HEK293T (cell line): ENCODE measurements around the gene RAB11FIP3.
"Not testable (repeated sequence)": the region's sequence is repeated elsewhere in the genome, so short reads cannot be mapped to it uniquely, and the experiment has no call there.

Source experiments
- CTCF ChIA-PET: fragments of 350-600 bp; formaldehyde crosslinking; extraction: SDS; loops from one replicate; lab custom pipeline; 2021; ENCODE audit warnings: antibody characterized with exemption, inconsistent platforms; lab: Yijun Ruan, JAX
- POLR2A ChIA-PET: fragments of 350-600 bp; formaldehyde crosslinking; extraction: SDS; loops from one replicate; lab custom pipeline; 2020; ENCODE audit warnings: antibody characterized with exemption, inconsistent platforms; lab: Yijun Ruan, JAX
- DNase-seq: peaks from one replicate; pipeline ENCODE4 v3.0.0; 2012; ENCODE audit warnings: mixed read lengths; ENCODE audit errors: extremely low spot score
- ARNT ChIP-seq: fragments of 450-650 bp; IDR thresholded peaks from 2 replicates; pipeline ENCODE4 v1.6.1; 2017; ENCODE audit warnings: mild to moderate bottlenecking
- BHLHE40 ChIP-seq: fragments of 450-650 bp; IDR thresholded peaks from 2 replicates; pipeline ENCODE4 v1.6.1; 2016; ENCODE audit warnings: mild to moderate bottlenecking, moderate library complexity, borderline replicate concordance
- CTBP1 ChIP-seq: fragments of 450-650 bp; IDR thresholded peaks from 2 replicates; pipeline ENCODE4 v1.6.1; 2016; ENCODE audit warnings: borderline replicate concordance
- ELF4 ChIP-seq: fragments of 450-650 bp; IDR thresholded peaks from 2 replicates; pipeline ENCODE4 v1.6.1; 2017; ENCODE audit warnings: antibody characterized with exemption
- FOXA1 ChIP-seq: fragments of 450-650 bp; IDR thresholded peaks from 2 replicates; pipeline ENCODE4 v1.6.1; 2016; ENCODE audit warnings: mild to moderate bottlenecking
- FOXK2 ChIP-seq: fragments of 450-650 bp; IDR thresholded peaks from 2 replicates; pipeline ENCODE4 v1.6.1; 2016; ENCODE audit warnings: mild to moderate bottlenecking
- FOXM1 ChIP-seq: fragments of 450-650 bp; IDR thresholded peaks from 2 replicates; pipeline ENCODE4 v1.6.1; 2017; ENCODE audit warnings: mild to moderate bottlenecking, borderline replicate concordance
- HDGF ChIP-seq: fragments of 450-650 bp; IDR thresholded peaks from 2 replicates; pipeline ENCODE4 v1.6.1; 2017; ENCODE audit warnings: antibody characterized with exemption, borderline replicate concordance
- L3MBTL2 ChIP-seq: fragments of 450-650 bp; conservative IDR thresholded peaks from 2 replicates; pipeline ENCODE4 v1.6.1; 2016; ENCODE audit warnings: mild to moderate bottlenecking
- LEF1 ChIP-seq: fragments of 450-650 bp; IDR thresholded peaks from 2 replicates; pipeline ENCODE4 v1.6.1; 2017; ENCODE audit warnings: mild to moderate bottlenecking, borderline replicate concordance
- NFRKB ChIP-seq: fragments of 450-650 bp; IDR thresholded peaks from 2 replicates; pipeline ENCODE4 v1.6.1; 2016; ENCODE audit warnings: mild to moderate bottlenecking, moderate library complexity
- PKNOX1 ChIP-seq: fragments of 450-650 bp; IDR thresholded peaks from 2 replicates; pipeline ENCODE4 v1.6.1; 2016
- SP1 ChIP-seq: fragments of 450-650 bp; IDR thresholded peaks from 2 replicates; pipeline ENCODE4 v1.6.1; 2017
- SUZ12 ChIP-seq: fragments of 450-650 bp; IDR thresholded peaks from 2 replicates; pipeline ENCODE4 v1.6.1; 2016; ENCODE audit warnings: mild to moderate bottlenecking
- TARDBP ChIP-seq: fragments of 450-650 bp; IDR thresholded peaks from 2 replicates; pipeline ENCODE4 v1.6.1; 2016
- ZNF384 ChIP-seq: fragments of 450-650 bp; IDR thresholded peaks from 2 replicates; pipeline ENCODE4 v1.6.1; 2016

The RAB11FIP3 gene

DNA sequence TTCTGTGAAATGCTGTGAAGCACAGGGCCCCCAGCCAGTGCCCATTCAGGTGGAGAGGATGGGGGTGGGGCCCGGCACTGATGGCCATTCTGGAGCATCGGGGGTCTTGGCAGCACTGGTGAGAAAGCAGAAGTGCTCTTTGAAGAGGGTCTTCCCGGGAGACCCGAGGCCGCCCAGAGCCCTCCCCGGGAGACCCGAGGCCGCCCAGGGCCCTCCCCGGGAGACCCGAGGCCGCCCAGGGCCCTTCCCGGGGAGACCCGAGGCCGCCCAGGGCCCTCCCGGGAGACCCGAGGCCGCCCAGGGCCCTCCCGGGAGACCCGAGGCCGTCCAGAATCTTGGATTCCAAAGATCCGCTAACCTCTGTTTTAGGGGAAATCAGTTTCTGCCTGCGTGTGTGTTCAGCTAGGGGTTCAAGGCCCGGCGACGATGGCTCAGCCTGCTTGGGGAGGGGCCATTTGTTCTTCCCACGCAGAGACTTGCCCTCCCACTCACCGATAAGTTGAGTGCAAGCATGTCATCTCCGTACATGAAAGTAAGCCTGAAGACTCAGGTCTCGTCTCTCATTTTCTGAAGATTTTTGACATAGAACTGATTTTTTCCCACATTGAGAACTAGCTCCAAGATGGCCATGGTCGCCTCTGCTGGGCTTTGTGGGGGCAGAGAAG lies 66.9 kb downstream of the RAB11FIP3 start:
- POLR2A ChIA-PET, result no interaction called here
- DNase-seq, result no peak
- CTCF ChIA-PET, result no interaction called here
- TF ChIP-seq LEF1, result no peak

- POLR2A ChIA-PET, CTCF ChIA-PET, DNase-seq: not testable (repeated sequence)
Observed at GRCh38 chr16:494676-495075, 69.2 kb downstream of the RAB11FIP3 start.

DNA sequence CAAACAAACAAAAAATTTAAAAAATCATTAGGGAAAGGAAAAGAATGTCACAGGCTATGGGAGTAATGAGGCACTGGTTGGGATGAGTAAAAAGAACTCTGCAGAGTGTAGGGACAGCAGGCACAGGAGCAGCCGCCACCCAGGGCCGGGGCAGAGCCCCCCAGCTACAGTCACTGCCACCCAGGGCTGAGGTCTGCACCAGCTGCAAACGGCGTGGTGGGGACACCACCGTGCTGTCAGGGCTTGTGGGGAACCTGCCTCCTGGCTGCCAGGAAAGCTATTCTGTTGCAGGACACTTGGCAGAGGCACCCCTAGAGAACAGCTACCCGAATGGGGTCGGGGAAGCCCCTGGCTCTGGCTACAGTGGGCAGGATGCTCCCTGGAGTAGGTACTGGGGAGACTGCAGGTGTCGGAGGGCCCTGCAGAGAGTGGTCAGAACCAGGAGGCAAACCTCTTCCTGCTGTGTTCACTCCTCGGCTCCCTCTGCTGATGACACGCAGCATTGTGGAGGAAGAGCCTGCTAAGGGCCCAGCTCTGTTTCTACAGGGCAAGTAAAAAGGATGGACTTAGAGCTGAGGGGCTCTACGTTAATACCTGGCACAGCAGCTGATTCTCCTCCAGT lies 69.8 kb downstream of the RAB11FIP3 start:
- ChIA-PET CTCF (interaction anchor here (0.7 to 1.2 kb wide), 2 partner anchors 103 to 128 kb away, joined by 3 to 4 read pairs; no protein-coding TSS in a partner anchor), POLR2A (no interaction called here)
- peak; percentile 65 for DNase-seq
- TF ChIP-seq SP1 (no peak), NFRKB (no peak), ELF4 (no peak), ZNF384 (no peak)

GRCh38 chr16:496097-496886 lies 70.8 kb downstream of the RAB11FIP3 start:
- ChIA-PET CTCF (interaction anchor here (1.2 kb wide), 1 partner anchor 104 kb away, joined by 3 read pairs; no protein-coding TSS in a partner anchor), POLR2A (interaction anchor here (0.9 kb wide), 1 partner anchor 30 kb away, joined by 3 read pairs; no protein-coding TSS in a partner anchor)
- TF ChIP-seq TARDBP (no peak), FOXA1 (no peak), ARNT (no peak), LEF1 (no peak), BHLHE40 (no peak), L3MBTL2 (no peak), SUZ12 (no peak), SP1 (no peak), FOXK2 (no peak), HDGF (no peak), ELF4 (no peak), NFRKB (no peak), CTBP1 (no peak), FOXM1 (no peak), PKNOX1 (no peak), ZNF384 (no peak)
- DNase-seq, result no peak

- no peak for DNase-seq
- ChIA-PET POLR2A (interaction anchor here (0.9 to 1.1 kb wide), 2 partner anchors 26 to 29 kb away, joined by 3 read pairs; no protein-coding TSS in a partner anchor), CTCF (no interaction called here)
- TF ChIP-seq FOXK2 (no peak), HDGF (no peak), FOXA1 (no peak), ZNF384 (no peak)
Observed at GRCh38 chr16:497258-497657, 71.8 kb downstream of the RAB11FIP3 start.

- TF ChIP-seq FOXK2, result no peak
- no peak for TF ChIP-seq FOXM1
- no peak for TF ChIP-seq ZNF384
- DNase-seq, result no peak
- CTCF ChIA-PET, result no interaction called here
- POLR2A ChIA-PET, result interaction anchor here (1.4 kb wide), 1 partner anchor 98 kb away, joined by 5 read pairs; the partner anchor contains the start of gene DECR2
Observed at GRCh38 chr16:499924-500323, 74.5 kb downstream of the RAB11FIP3 start.

GRCh38 chr16:500709-501108 lies 75.3 kb downstream of the RAB11FIP3 start:
- ChIA-PET POLR2A (interaction anchor here (1.4 kb wide), 1 partner anchor 99 kb away, joined by 5 read pairs; the partner anchor contains the start of gene DECR2), CTCF (interaction anchor here (0.5 kb wide), 1 partner anchor 76 kb away, joined by 3 read pairs; no protein-coding TSS in a partner anchor)
- TF ChIP-seq HDGF (no peak), CTBP1 (no peak), FOXK2 (no peak), LEF1 (no peak), BHLHE40 (no peak), FOXM1 (no peak), NFRKB (no peak), ZNF384 (no peak), SP1 (no peak), PKNOX1 (no peak), ARNT (no peak), SUZ12 (no peak), TARDBP (no peak), ELF4 (no peak), FOXA1 (no peak), L3MBTL2 (no peak)
- no peak for DNase-seq
